GM21723 (cell line): Measurements from ENCODE around the gene PALB2.
"Not testable (repeated sequence)": the region's sequence is repeated elsewhere in the genome, so short reads cannot be mapped to it uniquely, and the experiment has no call there.

Source experiments
- ATAC-seq: cut with Tn5 transposase; IDR thresholded peaks from one replicate; pipeline ENCODE4 v1.9.1; 2021; ENCODE audit warnings: mild to moderate bottlenecking, moderate library complexity; ENCODE audit not compliant: unreplicated experiment

The PALB2 gene

GRCh38 chr16:23650674-23651416, 9.7 kb upstream of the PALB2 start:
- ATAC-seq, result no peak

GRCh38 chr16:23642246-23642774, 1.2 kb upstream of the PALB2 start:
- no peak for ATAC-seq

GRCh38 chr16:23640615-23640930, 537 bp downstream of the PALB2 start:
- ATAC-seq, result no peak

GRCh38 chr16:23635958-23636357, 5.2 kb downstream of the PALB2 start:
- ATAC-seq, result no peak

- no peak for ATAC-seq
These were observed 6.6 kb downstream of the PALB2 start for GRCh38 chr16:23634461-23635036.

GRCh38 chr16:23631874-23632273, 9.2 kb downstream of the PALB2 start:
- not testable (repeated sequence) for ATAC-seq

GRCh38 chr16:23629516-23629915, 11.6 kb downstream of the PALB2 start:
- ATAC-seq, result no peak

GRCh38 chr16:23624092-23624491, 17.0 kb downstream of the PALB2 start:
- ATAC-seq, result no peak

GRCh38 chr16:23615805-23616204, 25.3 kb downstream of the PALB2 start:
- no peak for ATAC-seq

GRCh38 chr16:23611936-23612335, 29.2 kb downstream of the PALB2 start:
- no peak for ATAC-seq

GRCh38 chr16:23610905-23611304, 30.2 kb downstream of the PALB2 start:
- not testable (repeated sequence) for ATAC-seq

GRCh38 chr16:23609929-23610328, 31.2 kb downstream of the PALB2 start:
- no peak for ATAC-seq

GRCh38 chr16:23608194-23608593, 32.9 kb downstream of the PALB2 start:
- ATAC-seq, result no peak

GRCh38 chr16:23607726-23608125, 33.4 kb downstream of the PALB2 start:
- no peak for ATAC-seq

GRCh38 chr16:23597003-23597756, 43.9 kb downstream of the PALB2 start:
- ATAC-seq, result no peak

- peak; percentile 90 for ATAC-seq
These were observed 45.0 kb downstream of the PALB2 start, which contains the start of gene NDUFAB1 for GRCh38 chr16:23595951-23596720. Gene NDUFAB1 (minus strand): TSS chr16:23596316. CDS start chr16:23596290, 26 bp downstream.

GRCh38 chr16:23595246-23595950, 45.7 kb downstream of the PALB2 start:
- ATAC-seq, result no peak

GRCh38 chr16:23594186-23594585, 46.9 kb downstream of the PALB2 start:
- ATAC-seq, result no peak

- ATAC-seq, result no peak
These were observed 50.9 kb downstream of the PALB2 start for GRCh38 chr16:23590181-23590580.

- no peak for ATAC-seq
These were observed 53.4 kb downstream of the PALB2 start for GRCh38 chr16:23587726-23588125.
